ENCODE data around the gene CLEC11A. TPM values are rescaled to one million over a fixed set of nuclear protein-coding genes. Genes with fewer than 3 reads are reported as not detected.
A peak's percentile ranks its signal among the peaks of the same experiment; 100 is the strongest.

CLEC11A gene
- total and polyA plus RNA-seq, 9 of the 15 experiments (the other 6 are each of a cell fraction or from before 2014, with no cell fraction given): 0.39 to 43.9 (median 3.4) TPM

GRCh38 chr19:50723735-50724521, 764 bp downstream of the CLEC11A start (continued):
- peak; percentile 75; the same call in 1 of the 2 replicates for TF ChIP-seq FOXP4 (CRISPR knock-in tag; IDR thresholded peaks at IDR 0.05; ENCODE audit: borderline replicate concordance)
- peak; percentile 65; the same call in 1 of the 2 replicates for TF ChIP-seq ZBTB33 (CRISPR knock-in tag; IDR thresholded peaks at IDR 0.05)
- no peak for TF ChIP-seq TSHZ1 (CRISPR knock-in tag; IDR thresholded peaks at IDR 0.05)
- no peak for TF ChIP-seq HDAC3 (IDR thresholded peaks at IDR 0.05; ENCODE audit: borderline replicate concordance, partially characterized antibody)
- TF ChIP-seq RBBP5 (IDR thresholded peaks at IDR 0.05; ENCODE audit: borderline replicate concordance, insufficient read depth, low read length, poor library complexity, severe bottlenecking): no peak
- no peak for TF ChIP-seq SRSF7 (optimal IDR thresholded peaks at IDR 0.05; ENCODE audit: low read depth, low read length)
- no peak for TF ChIP-seq HES1 (IDR thresholded peaks at IDR 0.05; ENCODE audit: low read depth)
- TF ChIP-seq MLLT1 (IDR thresholded peaks at IDR 0.05): no peak
- no peak for TF ChIP-seq SAFB2 (IDR thresholded peaks at IDR 0.05; ENCODE audit: borderline replicate concordance, low read depth, low read length, severe bottlenecking)
- TF ChIP-seq USF1 (CRISPR knock-in tag; IDR thresholded peaks at IDR 0.05): no peak
- no peak for TF ChIP-seq KDM5B (IDR thresholded peaks at IDR 0.05; ENCODE audit: insufficient replicate concordance, low read depth, low read length)
- no peak for TF ChIP-seq POLR2AphosphoS5 (IDR thresholded peaks at IDR 0.05; ENCODE audit: control insufficient read depth, insufficient read depth, low read depth, low read length)
- peak; percentile 42; the same call in 1 of the 2 replicates for TF ChIP-seq KAT7 (CRISPR knock-in tag; IDR thresholded peaks at IDR 0.05; ENCODE audit: borderline replicate concordance)
- no peak for TF ChIP-seq ZNF436 (CRISPR knock-in tag; IDR thresholded peaks at IDR 0.05)
